ENCODE measurements around the gene NFYC.

- TF ChIP-seq CTCF (IDR thresholded peaks at IDR 0.05) (no peak), POLR2A (IDR thresholded peaks at IDR 0.05) (no peak)
These were observed 18.3 kb downstream of the NFYC start for GRCh38 chr1:40709802-40710278.

Measured in uterus (tissue), 2 donors.